Esophagus muscularis mucosa (tissue), 4 donors: Measurements from ENCODE around the gene CLDN22. TPM values are rescaled to one million over a fixed set of nuclear protein-coding genes. Genes with fewer than 3 reads are reported as not detected.

ENCODE experiments used
- DNase-seq: peaks from one replicate; pipeline ENCODE4 v3.0.0-alpha.2; 2017; ENCODE audit errors: extremely low spot score
- H3K27ac ChIP-seq, 4 donors: fragments of 200-600 bp; sonication (generic); replicated peaks in 1 of 4; 1 replicate in 3 of 4; 2 replicates in 1 of 4; pipeline ENCODE4 v1.5.1; 2016 to 2019; ENCODE audit warnings: mild to moderate bottlenecking in 1 of 4
- H3K27me3 ChIP-seq, 4 donors: fragments of 200-600 bp; sonication (generic); one replicate each; pipeline versions ENCODE4 v1.5.1 to v1.6.0; 2016 to 2019
- H3K36me3 ChIP-seq, 4 donors: fragments of 200-600 bp; sonication (generic); one replicate each; pipeline ENCODE4 v1.5.1; 2016 to 2019
- H3K4me1 ChIP-seq, 4 donors: fragments of 200-600 bp; sonication (generic); one replicate each; pipeline ENCODE4 v1.5.1; 2016 to 2019
- H3K4me3 ChIP-seq, 4 donors: fragments of 200-600 bp; sonication (generic); 1 replicate in 2 of 4; 2 replicates in 2 of 4; pipeline ENCODE4 v1.5.1; 2016 to 2019; ENCODE audit warnings: mild to moderate bottlenecking in 4 of 4, moderate library complexity in 1 of 4
- H3K9me3 ChIP-seq, 4 donors: fragments of 200-600 bp; sonication (generic); 1 replicate in 3 of 4; 2 replicates in 1 of 4; pipeline ENCODE4 v1.5.1; 2016 to 2019
- CTCF ChIP-seq, 3 experiments: fragments of 200-600 bp in 2 of 3; fragments of 450-650 bp in 1 of 3; sonication (generic) in 2 of 3; IDR thresholded peaks; one replicate each; pipeline ENCODE4 v1.5.1; 2017 to 2019; ENCODE audit warnings: antibody characterized with exemption in 3 of 3, mild to moderate bottlenecking in 2 of 3, moderate library complexity in 1 of 3
- EP300 ChIP-seq: sonication (generic); formaldehyde crosslinking; IDR thresholded peaks from one replicate; pipeline ENCODE4 v1.6.1; 2017; ENCODE audit warnings: antibody characterized with exemption
- POLR2A ChIP-seq: fragments of 450-650 bp; IDR thresholded peaks from one replicate; pipeline ENCODE4 v1.6.1; 2017; ENCODE audit warnings: antibody characterized with exemption, moderate library complexity, mild to moderate bottlenecking, low read depth
- POLR2AphosphoS5 ChIP-seq, 2 donors: sonication (generic); formaldehyde crosslinking; IDR thresholded peaks; one replicate each; pipeline ENCODE4 v1.6.1; 2017; ENCODE audit warnings: antibody characterized with exemption in 2 of 2
- WGBS: methylation state at CpG from one replicate; pipeline ENCODE4 v1.1.5; 2018; 5-methylcytosine and 5-hydroxymethylcytosine counted together
- intact Hi-C: fragments of 100-400 bp; cut with DNase I; formaldehyde crosslinking; loops from one replicate; pipeline ENCODE4 v1.15.1; 2023
- total RNA-seq, 4 donors: library from RNA; depleted of rRNA; stranded (reverse); fragments of >200 nt; gene quantifications; one replicate each; pipeline versions ENCODE4 v1.1.0 to v1.2.1, GENCODE V29; 2016

The CLDN22 gene
- total RNA-seq, 4 donors from 2014 or later = not detected

- no peak overlapping the region for H3K27ac ChIP-seq
- no peak for DNase-seq
- TF ChIP-seq CTCF (IDR thresholded peaks at IDR 0.05) (no peak), EP300 (no peak), POLR2AphosphoS5 (IDR thresholded peaks at IDR 0.05) (no peak), POLR2A (no peak)
- WGBS = 79% methylated on average over 5 of the region's 5 CpGs
- no peaks in the 10 kb centered on the region for H3K4me1 ChIP-seq
- no peak overlapping the region for H3K4me3 ChIP-seq
- no peaks in the 10 kb centered on the region for H3K27me3 ChIP-seq
- intact Hi-C loops = no loop called here
- no peaks in the 10 kb centered on the region for H3K9me3 ChIP-seq
- peaks cover 0 to 40% (median 14%) of the 10 kb centered on the region in 4 donors for H3K36me3 ChIP-seq
Measured at GRCh38 chr4:183300655-183301054, 19.4 kb downstream of the CLDN22 start.

GRCh38 chr4:183300070-183300469 lies 20.0 kb downstream of the CLDN22 start:
- intact Hi-C loops = no loop called here
- H3K4me1 ChIP-seq = no peaks in the 10 kb centered on the region
- H3K36me3 ChIP-seq = peaks cover 3 to 46% (median 13%) of the 10 kb centered on the region in 4 donors
- no peaks in the 10 kb centered on the region for H3K27me3 ChIP-seq
- no peaks in the 10 kb centered on the region for H3K9me3 ChIP-seq
- no peak overlapping the region for H3K27ac ChIP-seq
- TF ChIP-seq POLR2A (no peak), CTCF (IDR thresholded peaks at IDR 0.05) (no peak)
- no peak for DNase-seq
- H3K4me3 ChIP-seq = no peak overlapping the region
- 73% methylated on average over 6 of the region's 6 CpGs for WGBS

DNA sequence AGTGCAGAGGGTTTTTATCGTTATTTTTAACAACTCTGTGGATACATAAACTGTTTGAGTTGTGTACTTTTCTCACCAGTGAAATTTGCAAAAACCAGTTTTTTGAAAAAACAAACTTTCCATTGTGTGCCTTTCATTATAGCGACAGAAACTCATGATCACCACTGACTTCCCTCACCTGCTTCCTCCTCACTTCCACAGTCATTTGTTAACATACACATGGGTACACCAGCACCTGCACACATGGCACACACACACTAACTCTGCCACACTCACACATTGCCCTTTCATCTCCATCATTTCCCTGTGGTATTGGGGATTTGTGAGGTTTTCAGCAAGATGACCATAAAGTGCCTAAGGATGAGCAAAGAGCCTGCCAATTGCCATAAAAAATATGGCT lies 20.6 kb downstream of the CLDN22 start:
- no peak overlapping the region for H3K27ac ChIP-seq
- peaks cover 5 to 46% (median 14%) of the 10 kb centered on the region in 4 donors for H3K36me3 ChIP-seq
- WGBS = 78% methylated on average over 2 of the region's 2 CpGs
- H3K27me3 ChIP-seq = no peaks in the 10 kb centered on the region
- TF ChIP-seq POLR2AphosphoS5 (IDR thresholded peaks at IDR 0.05) (no peak), EP300 (no peak), CTCF (IDR thresholded peaks at IDR 0.05) (no peak), POLR2A (no peak)
- H3K9me3 ChIP-seq = no peaks in the 10 kb centered on the region
- intact Hi-C loops = loop anchor here (10.0 kb wide), 1 partner anchor 105 kb away; no protein-coding TSS in a partner anchor
- H3K4me3 ChIP-seq = no peak overlapping the region
- no peaks in the 10 kb centered on the region for H3K4me1 ChIP-seq
- no peak for DNase-seq

DNA sequence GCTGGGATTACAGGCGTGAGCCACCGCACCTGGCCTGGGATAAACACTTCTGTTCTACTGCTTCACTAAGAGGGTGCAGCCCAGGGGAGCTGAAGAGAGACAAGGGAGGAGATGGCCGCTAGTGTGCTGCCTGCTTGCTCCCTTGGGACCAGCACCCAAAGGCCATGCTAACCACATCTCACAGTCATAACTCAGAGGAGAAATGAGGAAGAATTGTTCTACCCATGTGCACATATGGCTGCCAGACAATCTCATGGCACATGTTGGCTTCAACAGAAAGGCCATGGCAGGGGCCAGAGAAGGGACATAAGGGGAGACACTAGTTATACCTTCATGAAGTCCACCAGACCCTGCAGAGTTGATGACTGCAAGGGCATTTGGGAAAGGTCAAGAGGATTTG lies 22.4 kb downstream of the CLDN22 start:
- Histone ChIP-seq H3K4me3 (no peak overlapping the region), H3K4me1 (no peaks in the 10 kb centered on the region), H3K9me3 (no peaks in the 10 kb centered on the region), H3K27me3 (no peaks in the 10 kb centered on the region), H3K27ac (no peak overlapping the region), H3K36me3 (peaks cover 5 to 41% (median 14%) of the 10 kb centered on the region in 4 donors)
- no peak for DNase-seq
- intact Hi-C loops = loop anchor here (10.0 kb wide), 1 partner anchor 107 kb away; no protein-coding TSS in a partner anchor
- TF ChIP-seq EP300 (no peak), POLR2A (no peak), POLR2AphosphoS5 (IDR thresholded peaks at IDR 0.05) (no peak), CTCF (IDR thresholded peaks at IDR 0.05) (no peak)
- 95% methylated on average over 3 of the region's 3 CpGs for WGBS

- no peaks in the 10 kb centered on the region for H3K9me3 ChIP-seq
- no peaks in the 10 kb centered on the region for H3K27me3 ChIP-seq
- H3K4me3 ChIP-seq = no peak overlapping the region
- 86% methylated on average over 9 of the region's 10 CpGs for WGBS
- intact Hi-C loops = loop anchor here (10.0 kb wide), 1 partner anchor 109 kb away; no protein-coding TSS in a partner anchor
- TF ChIP-seq CTCF (IDR thresholded peaks at IDR 0.05) (no peak), EP300 (no peak), POLR2A (no peak)
- peaks cover 5 to 49% (median 21%) of the 10 kb centered on the region in 4 donors for H3K36me3 ChIP-seq
- H3K4me1 ChIP-seq = no peaks in the 10 kb centered on the region
- DNase-seq = no peak
- no peak overlapping the region for H3K27ac ChIP-seq
Measured at GRCh38 chr4:183295711-183296110, 24.4 kb downstream of the CLDN22 start.
